ENCODE data around the gene IL11. TPM values are rescaled to one million over a fixed set of nuclear protein-coding genes. Genes with fewer than 3 reads are reported as not detected.
"Not testable (repeated sequence)": the region's sequence is repeated elsewhere in the genome, so short reads cannot be mapped to it uniquely, and the experiment has no call there.

Gene IL11
- total RNA-seq, 1 donor from 2014 or later: 0.21 TPM

GRCh38 chr19:55333870-55334269 lies 36.4 kb downstream of the IL11 start:
- Mint-ChIP-seq H3K9me3 (ENCODE audit: unreplicated experiment) (no peaks in the 10 kb centered on the region), H3K4me3 (ENCODE audit: unreplicated experiment) (no peak overlapping the region), H3K4me1 (ENCODE audit: unreplicated experiment) (peaks cover 5% of the 10 kb centered on the region), H3K36me3 (ENCODE audit: low read depth, unreplicated experiment) (no peaks in the 10 kb centered on the region), H3K27me3 (ENCODE audit: unreplicated experiment) (peaks cover 4% of the 10 kb centered on the region), H3K27ac (ENCODE audit: unreplicated experiment) (no peak overlapping the region)
- DNase-seq (ENCODE audit: low spot score): no peak
- TF ChIP-seq CTCF (IDR thresholded peaks at IDR 0.05; ENCODE audit: unreplicated experiment): no peak

GRCh38 chr19:55329791-55330190 lies 40.5 kb downstream of the IL11 start:
- not testable (repeated sequence) for H3K4me3 Mint-ChIP-seq (ENCODE audit: unreplicated experiment); H3K9me3 Mint-ChIP-seq (ENCODE audit: unreplicated experiment); DNase-seq (ENCODE audit: low spot score); H3K27ac Mint-ChIP-seq (ENCODE audit: unreplicated experiment); H3K4me1 Mint-ChIP-seq (ENCODE audit: unreplicated experiment); H3K27me3 Mint-ChIP-seq (ENCODE audit: unreplicated experiment); H3K36me3 Mint-ChIP-seq (ENCODE audit: low read depth, unreplicated experiment)

GRCh38 chr19:55328774-55329318 lies 41.4 kb downstream of the IL11 start:
- H3K9me3 Mint-ChIP-seq (ENCODE audit: unreplicated experiment); DNase-seq (ENCODE audit: low spot score); H3K36me3 Mint-ChIP-seq (ENCODE audit: low read depth, unreplicated experiment); H3K4me3 Mint-ChIP-seq (ENCODE audit: unreplicated experiment); H3K27me3 Mint-ChIP-seq (ENCODE audit: unreplicated experiment); H3K4me1 Mint-ChIP-seq (ENCODE audit: unreplicated experiment); H3K27ac Mint-ChIP-seq (ENCODE audit: unreplicated experiment): not testable (repeated sequence)

GRCh38 chr19:55325172-55325571 lies 45.1 kb downstream of the IL11 start, which contains the start of gene TMEM150B:
TMEM150B (minus strand) TSS chr19:55325341; CDS start chr19:55321036, 4,305 bp downstream.
- no peak within 1 kb of the TSS for H3K27ac Mint-ChIP-seq (ENCODE audit: unreplicated experiment)
- no peak within 1 kb of the TSS for H3K4me3 Mint-ChIP-seq (ENCODE audit: unreplicated experiment)
- TF ChIP-seq CTCF (IDR thresholded peaks at IDR 0.05; ENCODE audit: unreplicated experiment): no peak
- H3K36me3 Mint-ChIP-seq (ENCODE audit: low read depth, unreplicated experiment): peaks cover 7% of the 10 kb centered on the region
- no peaks in the 10 kb centered on the region for H3K4me1 Mint-ChIP-seq (ENCODE audit: unreplicated experiment)
- no peak for DNase-seq (ENCODE audit: low spot score)
- no peaks in the 10 kb centered on the region for H3K9me3 Mint-ChIP-seq (ENCODE audit: unreplicated experiment)
- H3K27me3 Mint-ChIP-seq (ENCODE audit: unreplicated experiment): peaks cover 8% of the 10 kb centered on the region

- no peak overlapping the region for H3K27ac Mint-ChIP-seq (ENCODE audit: unreplicated experiment)
- H3K4me3 Mint-ChIP-seq (ENCODE audit: unreplicated experiment): no peak overlapping the region
- DNase-seq (ENCODE audit: low spot score): no peak
- H3K27me3 Mint-ChIP-seq (ENCODE audit: unreplicated experiment): peaks cover 8% of the 10 kb centered on the region
- H3K9me3 Mint-ChIP-seq (ENCODE audit: unreplicated experiment): no peaks in the 10 kb centered on the region
- H3K4me1 Mint-ChIP-seq (ENCODE audit: unreplicated experiment): no peaks in the 10 kb centered on the region
- peaks cover 7% of the 10 kb centered on the region for H3K36me3 Mint-ChIP-seq (ENCODE audit: low read depth, unreplicated experiment)
- no peak for TF ChIP-seq CTCF (IDR thresholded peaks at IDR 0.05; ENCODE audit: unreplicated experiment)
Measured at GRCh38 chr19:55324662-55325061, 45.6 kb downstream of the IL11 start.

GRCh38 chr19:55322204-55322885 lies 47.9 kb downstream of the IL11 start:
- TF ChIP-seq CTCF (IDR thresholded peaks at IDR 0.05; ENCODE audit: unreplicated experiment): no peak
- Mint-ChIP-seq H3K27ac (ENCODE audit: unreplicated experiment) (no peak overlapping the region), H3K4me3 (ENCODE audit: unreplicated experiment) (no peak overlapping the region), H3K4me1 (ENCODE audit: unreplicated experiment) (no peaks in the 10 kb centered on the region), H3K27me3 (ENCODE audit: unreplicated experiment) (peaks cover 8% of the 10 kb centered on the region), H3K36me3 (ENCODE audit: low read depth, unreplicated experiment) (peaks cover 7% of the 10 kb centered on the region), H3K9me3 (ENCODE audit: unreplicated experiment) (no peaks in the 10 kb centered on the region)
- DNase-seq (ENCODE audit: low spot score): no peak
